Peyer's patch (tissue), 4 donors: ENCODE results near the gene IGFBP6. TPM values are rescaled to one million over a fixed set of nuclear protein-coding genes. Genes with fewer than 3 reads are reported as not detected.

Experiments
- DNase-seq, 3 donors: peaks; one replicate each; pipeline ENCODE4 v3.0.0-alpha.2; 2017 to 2019
- H3K27ac ChIP-seq, 4 donors: fragments of 200-600 bp; sonication (generic); one replicate each; pipeline ENCODE4 v1.5.1; 2016 to 2019
- H3K27me3 ChIP-seq, 2 donors: fragments of 200-600 bp; sonication (generic); one replicate each; pipeline ENCODE4 v1.5.1; 2019
- H3K36me3 ChIP-seq, 3 donors: fragments of 200-600 bp; sonication (generic); one replicate each; pipeline ENCODE4 v1.5.1; 2016 to 2019
- H3K4me1 ChIP-seq, 4 donors: fragments of 200-600 bp; sonication (generic); one replicate each; pipeline ENCODE4 v1.5.1; 2016 to 2019
- H3K4me3 ChIP-seq, 4 donors: fragments of 200-600 bp; sonication (generic); 1 replicate in 3 of 4; 2 replicates in 1 of 4; pipeline ENCODE4 v1.5.1; 2016 to 2019; ENCODE audit warnings: mild to moderate bottlenecking in 1 of 4
- H3K9me3 ChIP-seq, 4 donors: fragments of 200-600 bp; sonication (generic); one replicate each; pipeline ENCODE4 v1.5.1; 2016 to 2019; ENCODE audit warnings: mild to moderate bottlenecking in 1 of 4
- POLR2A ChIP-seq, 2 donors: fragments of 450-650 bp; IDR thresholded peaks; one replicate each; pipeline ENCODE4 v1.5.1; 2017; ENCODE audit warnings: antibody characterized with exemption in 2 of 2, mild to moderate bottlenecking in 2 of 2, moderate library complexity in 2 of 2
- total RNA-seq, 4 donors: library from RNA; depleted of rRNA; stranded (reverse); fragments of >200 nt; gene quantifications; one replicate each; pipeline ENCODE4 v1.1.0, GENCODE V29; 2016
- TF ChIP-seq, protein P1 (sequence below), 6 experiments: fragments of 450-650 bp in 4 of 6; fragments of 200-600 bp in 2 of 6; sonication (generic) in 1 of 6; IDR thresholded peaks; one replicate each; pipeline ENCODE4 v1.5.1; 2017 to 2019; ENCODE audit warnings: antibody characterized with exemption in 6 of 6, mild to moderate bottlenecking in 3 of 6, moderate library complexity in 1 of 6

The IGFBP6 gene
- total RNA-seq, 4 donors from 2014 or later = 68.5 to 191 (median 128) TPM

DNA sequence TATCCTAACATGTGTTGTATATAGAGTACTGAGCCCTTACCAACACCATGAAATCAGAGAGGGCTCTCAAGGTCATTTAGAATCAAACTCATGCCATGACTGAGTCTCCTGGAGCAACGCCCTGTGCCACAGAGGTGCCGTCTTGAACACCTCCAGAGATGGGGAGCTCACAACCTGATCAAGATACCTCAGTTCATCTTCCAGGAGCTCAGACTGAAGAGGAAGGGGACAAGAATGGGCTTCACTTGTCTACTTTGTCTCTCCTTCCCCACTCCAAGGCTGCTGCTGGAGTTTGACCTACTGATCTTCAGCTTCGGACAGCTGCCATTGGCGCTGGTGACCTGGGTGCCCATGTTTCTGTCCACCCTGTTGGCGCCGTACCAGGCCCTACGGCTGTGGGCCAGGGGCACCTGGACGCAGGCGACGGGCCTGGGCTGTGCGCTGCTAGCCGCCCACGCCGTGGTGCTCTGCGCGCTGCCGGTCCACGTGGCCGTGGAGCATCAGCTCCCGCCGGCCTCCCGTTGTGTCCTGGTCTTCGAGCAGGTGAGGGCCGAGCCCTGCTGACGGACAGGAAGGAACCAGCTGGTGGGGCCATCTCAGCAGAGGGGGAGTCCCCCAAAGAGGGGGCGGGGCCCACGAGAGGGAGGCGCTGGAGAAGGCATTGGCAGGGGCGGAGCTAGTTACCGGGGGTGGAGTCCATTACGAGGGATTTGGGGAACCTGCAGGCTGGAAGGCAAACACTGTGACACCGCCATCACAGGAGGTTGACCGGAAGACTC, 17.8 kb downstream of the IGFBP6 start:
- no peak for DNase-seq
- Histone ChIP-seq H3K4me1 (no peaks in the 10 kb centered on the region), H3K9me3 (no peaks in the 10 kb centered on the region), H3K36me3 (no peaks in the 10 kb centered on the region), H3K4me3 (no peak overlapping the region), H3K27ac (no peak overlapping the region), H3K27me3 (no peaks in the 10 kb centered on the region)
- TF ChIP-seq POLR2A (IDR thresholded peaks at IDR 0.05) = no peak
- TF ChIP-seq, protein P1, sequence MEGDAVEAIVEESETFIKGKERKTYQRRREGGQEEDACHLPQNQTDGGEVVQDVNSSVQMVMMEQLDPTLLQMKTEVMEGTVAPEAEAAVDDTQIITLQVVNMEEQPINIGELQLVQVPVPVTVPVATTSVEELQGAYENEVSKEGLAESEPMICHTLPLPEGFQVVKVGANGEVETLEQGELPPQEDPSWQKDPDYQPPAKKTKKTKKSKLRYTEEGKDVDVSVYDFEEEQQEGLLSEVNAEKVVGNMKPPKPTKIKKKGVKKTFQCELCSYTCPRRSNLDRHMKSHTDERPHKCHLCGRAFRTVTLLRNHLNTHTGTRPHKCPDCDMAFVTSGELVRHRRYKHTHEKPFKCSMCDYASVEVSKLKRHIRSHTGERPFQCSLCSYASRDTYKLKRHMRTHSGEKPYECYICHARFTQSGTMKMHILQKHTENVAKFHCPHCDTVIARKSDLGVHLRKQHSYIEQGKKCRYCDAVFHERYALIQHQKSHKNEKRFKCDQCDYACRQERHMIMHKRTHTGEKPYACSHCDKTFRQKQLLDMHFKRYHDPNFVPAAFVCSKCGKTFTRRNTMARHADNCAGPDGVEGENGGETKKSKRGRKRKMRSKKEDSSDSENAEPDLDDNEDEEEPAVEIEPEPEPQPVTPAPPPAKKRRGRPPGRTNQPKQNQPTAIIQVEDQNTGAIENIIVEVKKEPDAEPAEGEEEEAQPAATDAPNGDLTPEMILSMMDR (IDR thresholded peaks at IDR 0.05) = no peak

GRCh38 chr12:53115891-53116648, 18.6 kb downstream of the IGFBP6 start:
- Histone ChIP-seq H3K9me3 (no peaks in the 10 kb centered on the region), H3K27ac (no peak overlapping the region), H3K4me3 (no peak overlapping the region), H3K4me1 (no peaks in the 10 kb centered on the region), H3K27me3 (no peaks in the 10 kb centered on the region), H3K36me3 (no peaks in the 10 kb centered on the region)
- TF ChIP-seq, protein P1 (IDR thresholded peaks at IDR 0.05) = no peak
- TF ChIP-seq POLR2A (IDR thresholded peaks at IDR 0.05) = no peak
- DNase-seq = no peak

DNA sequence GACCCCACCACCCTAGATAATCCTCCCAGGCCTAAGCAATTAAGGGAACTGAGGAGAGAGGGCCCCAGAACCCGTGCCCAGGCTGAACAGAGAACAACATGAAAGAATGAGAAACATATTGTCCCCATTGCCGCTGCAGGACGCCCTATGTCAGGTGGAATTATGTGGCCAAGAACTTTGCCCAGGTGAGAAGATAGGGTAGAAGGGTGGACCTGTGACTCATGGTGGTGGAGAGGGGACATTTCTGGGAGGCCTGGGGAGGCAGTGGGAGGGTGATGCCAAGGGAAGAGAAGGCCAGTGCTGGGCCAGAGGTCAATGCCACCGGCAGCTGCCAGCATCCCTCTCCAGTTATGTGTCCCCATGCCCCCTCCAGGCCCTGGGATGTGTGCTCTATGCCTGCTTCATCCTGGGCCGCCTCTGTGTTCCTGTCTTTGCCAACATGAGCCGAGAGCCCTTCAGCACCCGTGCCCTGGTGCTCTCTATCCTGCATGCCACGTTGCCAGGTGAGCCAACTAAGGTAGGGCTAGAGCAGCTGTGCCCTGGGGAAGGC, 21.4 kb downstream of the IGFBP6 start:
- Histone ChIP-seq H3K27ac (peak overlapping the region in 1 of 4 donors; percentile 25), H3K27me3 (no peaks in the 10 kb centered on the region), H3K36me3 (no peaks in the 10 kb centered on the region), H3K9me3 (no peaks in the 10 kb centered on the region), H3K4me3 (no peak overlapping the region), H3K4me1 (no peaks in the 10 kb centered on the region)
- TF ChIP-seq POLR2A (IDR thresholded peaks at IDR 0.05) = no peak
- TF ChIP-seq, protein P1 (IDR thresholded peaks at IDR 0.05) = no peak
- DNase-seq = peak in 1 of 3 donors; percentile 58

DNA sequence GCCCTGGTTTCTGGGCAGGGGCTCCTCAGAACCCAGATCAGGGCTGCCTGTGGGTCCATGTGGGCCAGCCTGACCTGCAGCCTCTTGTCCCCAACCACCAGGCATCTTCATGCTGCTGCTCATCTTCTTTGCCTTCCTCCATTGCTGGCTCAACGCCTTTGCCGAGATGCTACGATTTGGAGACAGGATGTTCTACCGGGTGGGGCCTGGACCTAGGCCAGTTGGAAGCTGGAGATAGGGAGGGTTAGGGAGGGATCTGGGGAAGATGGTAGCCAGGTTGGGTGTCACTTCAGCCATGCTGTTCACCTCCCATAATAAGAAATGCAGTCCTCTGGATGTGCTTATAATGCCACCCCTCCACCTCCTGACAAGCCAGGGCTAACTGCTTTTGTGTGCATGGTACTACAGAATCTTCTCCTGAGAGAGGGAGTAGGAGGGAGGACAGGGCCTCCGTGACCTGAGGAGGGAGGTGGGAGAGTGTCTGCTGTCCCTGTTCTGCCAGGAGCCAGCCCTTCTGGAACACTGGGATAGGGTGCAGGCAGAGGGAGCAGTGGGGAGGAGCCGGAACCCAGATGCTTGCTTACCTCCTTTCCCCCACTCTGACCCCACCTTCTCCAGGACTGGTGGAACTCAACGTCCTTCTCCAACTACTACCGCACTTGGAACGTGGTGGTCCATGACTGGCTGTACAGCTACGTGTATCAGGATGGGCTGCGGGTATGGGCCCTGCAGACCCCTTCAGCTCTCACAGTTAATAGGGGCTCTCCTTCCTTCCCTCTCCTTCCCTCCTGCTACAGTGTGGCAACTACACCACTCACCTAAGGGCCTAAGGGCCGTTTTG, 23.4 kb downstream of the IGFBP6 start:
- DNase-seq = no peak
- no peaks in the 10 kb centered on the region for H3K9me3 ChIP-seq
- no peak for TF ChIP-seq POLR2A (IDR thresholded peaks at IDR 0.05)
- TF ChIP-seq, protein P1 (IDR thresholded peaks at IDR 0.05) = no peak
- no peaks in the 10 kb centered on the region for H3K27me3 ChIP-seq
- no peaks in the 10 kb centered on the region for H3K4me1 ChIP-seq
- no peaks in the 10 kb centered on the region for H3K36me3 ChIP-seq
- no peak overlapping the region for H3K4me3 ChIP-seq
- no peak overlapping the region for H3K27ac ChIP-seq

GRCh38 chr12:53122961-53123468, 25.5 kb downstream of the IGFBP6 start:
- TF ChIP-seq, protein P1 (IDR thresholded peaks at IDR 0.05) = no peak
- no peak for TF ChIP-seq POLR2A (IDR thresholded peaks at IDR 0.05)
- Histone ChIP-seq H3K36me3 (no peaks in the 10 kb centered on the region), H3K4me1 (no peaks in the 10 kb centered on the region), H3K9me3 (no peaks in the 10 kb centered on the region), H3K4me3 (no peak overlapping the region), H3K27me3 (no peaks in the 10 kb centered on the region), H3K27ac (no peak overlapping the region)
- DNase-seq = no peak
